Measurements from ENCODE around the gene AGPAT4.

GRCh38 chr6:161127071-161127740, 146.7 kb downstream of the AGPAT4 start:
- no peak for TF ChIP-seq CTCF (IDR thresholded peaks at IDR 0.05)
- no peak for TF ChIP-seq POLR2A (IDR thresholded peaks at IDR 0.05)
